HG03469 (cell line): ENCODE results near the gene SH3BGRL3.

Source experiments
- ATAC-seq: cut with Tn5 transposase; IDR thresholded peaks from one replicate; pipeline ENCODE4 v1.9.1; 2021; ENCODE audit warnings: mild to moderate bottlenecking, moderate library complexity, moderate number of reproducible peaks; ENCODE audit not compliant: unreplicated experiment

The SH3BGRL3 gene

GRCh38 chr1:26277261-26277661 is 2.6 kb upstream of the SH3BGRL3 start:
- no peak for ATAC-seq

- ATAC-seq = no peak
Observed at GRCh38 chr1:26277719-26278118, 2.2 kb upstream of the SH3BGRL3 start.

GRCh38 chr1:26278303-26278702 is 1.6 kb upstream of the SH3BGRL3 start:
- ATAC-seq = no peak

GRCh38 chr1:26278724-26279455 is 996 bp upstream of the SH3BGRL3 start:
- no peak for ATAC-seq

GRCh38 chr1:26280333-26281042 is 602 bp downstream of the SH3BGRL3 start:
- ATAC-seq = no peak

- ATAC-seq = no peak
Observed at GRCh38 chr1:26281091-26281958, 1.4 kb downstream of the SH3BGRL3 start.

GRCh38 chr1:26281971-26282370 is 2.1 kb downstream of the SH3BGRL3 start:
- no peak for ATAC-seq

GRCh38 chr1:26282401-26282918 is 2.6 kb downstream of the SH3BGRL3 start:
- no peak for ATAC-seq

GRCh38 chr1:26283279-26283853 is 3.5 kb downstream of the SH3BGRL3 start:
- no peak for ATAC-seq

GRCh38 chr1:26283871-26284596 is 4.1 kb downstream of the SH3BGRL3 start:
- ATAC-seq = no peak

GRCh38 chr1:26284597-26285347 is 4.9 kb downstream of the SH3BGRL3 start:
- ATAC-seq = no peak

- ATAC-seq = no peak
Observed at GRCh38 chr1:26285366-26286063, 5.6 kb downstream of the SH3BGRL3 start.

GRCh38 chr1:26286064-26286416 is 6.2 kb downstream of the SH3BGRL3 start:
- ATAC-seq = no peak

GRCh38 chr1:26287033-26287711 is 7.3 kb downstream of the SH3BGRL3 start:
- ATAC-seq = no peak

GRCh38 chr1:26287811-26288210 is 7.9 kb downstream of the SH3BGRL3 start:
- no peak for ATAC-seq

GRCh38 chr1:26288311-26288941 is 8.5 kb downstream of the SH3BGRL3 start:
- ATAC-seq = no peak

GRCh38 chr1:26289158-26290059 is 9.5 kb downstream of the SH3BGRL3 start:
- ATAC-seq = no peak
